ENCODE data around the gene KMO. TPM values are rescaled to one million over a fixed set of nuclear protein-coding genes. Genes with fewer than 3 reads are reported as not detected.

Gene KMO
- total and polyA plus RNA-seq, 2 donors (not counting 3 experiments of a cell fraction or from before 2014, with no cell fraction given), result not detected

- Histone ChIP-seq H3K27ac (ENCODE audit: insufficient read depth, low read depth, low read length) (no peak overlapping the region), H3K4me1 (ENCODE audit: control insufficient read depth, extremely low read depth, insufficient read depth, low read length) (no peaks in the 10 kb centered on the region), H3K9me1 (replicated peaks; ENCODE audit: control insufficient read depth, extremely low read depth, insufficient read depth, low read length) (no peaks in the 10 kb centered on the region), H4K20me1 (replicated peaks; ENCODE audit: control insufficient read depth, extremely low read depth, insufficient read depth, low read length) (no peaks in the 10 kb centered on the region), H2AFZ (ENCODE audit: low read depth, low read length) (no peak overlapping the region), H3K4me3 (replicated peaks in 1 of 3; ENCODE audit: insufficient read depth in 1 of 3, low read depth in 1 of 3, low read length in 3 of 3) (no peak overlapping the region), H3K79me2 (ENCODE audit: control insufficient read depth, insufficient read depth, low read length) (no peaks in the 10 kb centered on the region), H3K9ac (replicated peaks; ENCODE audit: extremely low read depth, insufficient read depth, low read length) (no peak overlapping the region), H3K27me3 (ENCODE audit: control insufficient read depth in 2 of 2, insufficient read depth in 2 of 2, low read length in 2 of 2) (no peaks in the 10 kb centered on the region), H3K9me3 (replicated peaks; ENCODE audit: control insufficient read depth, insufficient read depth, low read length) (no peaks in the 10 kb centered on the region), H3K36me3 (ENCODE audit: control insufficient read depth in 2 of 2, extremely low read depth in 1 of 2, insufficient read depth in 2 of 2, low read length in 2 of 2) (no peaks in the 10 kb centered on the region), H3K4me2 (ENCODE audit: insufficient read depth, low read length) (no peak overlapping the region)
- BruUV-seq (replicated peaks), result no TSS peak
- CTCF ChIA-PET, result no interaction called here
- dilution Hi-C loops (cut with MboI; ENCODE audit: extremely low pct_ligation_motif_present, low sequenced_read_pairs) (no loop called here), intact Hi-C loops (cut with micrococcal nuclease) (no loop called here)
- POLR2A ChIA-PET, result no interaction called here
- TF ChIP-seq MYC (IDR thresholded peaks at IDR 0.05; ENCODE audit: low read depth, low read length) (no peak), JUN (IDR thresholded peaks at IDR 0.05; ENCODE audit: borderline replicate concordance, insufficient read depth, insufficient read length, low read depth) (no peak), MAX (IDR thresholded peaks at IDR 0.05; ENCODE audit: insufficient read depth, insufficient read length) (no peak)
- no peak for FAIRE-seq
- no peak for DNase-seq (ENCODE audit: low read depth, low spot score)
These were observed 28.1 kb downstream of the KMO start for GRCh38 chr1:241560146-241560848.

- Histone ChIP-seq H3K4me2 (ENCODE audit: insufficient read depth, low read length) (no peak overlapping the region), H3K4me1 (ENCODE audit: control insufficient read depth, extremely low read depth, insufficient read depth, low read length) (no peaks in the 10 kb centered on the region), H3K27ac (ENCODE audit: insufficient read depth, low read depth, low read length) (no peak overlapping the region), H4K20me1 (replicated peaks; ENCODE audit: control insufficient read depth, extremely low read depth, insufficient read depth, low read length) (no peaks in the 10 kb centered on the region), H3K36me3 (ENCODE audit: control insufficient read depth in 2 of 2, extremely low read depth in 1 of 2, insufficient read depth in 2 of 2, low read length in 2 of 2) (no peaks in the 10 kb centered on the region), H3K9me1 (replicated peaks; ENCODE audit: control insufficient read depth, extremely low read depth, insufficient read depth, low read length) (no peaks in the 10 kb centered on the region), H3K9me3 (replicated peaks; ENCODE audit: control insufficient read depth, insufficient read depth, low read length) (no peaks in the 10 kb centered on the region), H3K9ac (replicated peaks; ENCODE audit: extremely low read depth, insufficient read depth, low read length) (no peak overlapping the region), H3K4me3 (replicated peaks in 1 of 3; ENCODE audit: insufficient read depth in 1 of 3, low read depth in 1 of 3, low read length in 3 of 3) (no peak overlapping the region), H3K79me2 (ENCODE audit: control insufficient read depth, insufficient read depth, low read length) (no peaks in the 10 kb centered on the region), H3K27me3 (ENCODE audit: control insufficient read depth in 2 of 2, insufficient read depth in 2 of 2, low read length in 2 of 2) (no peaks in the 10 kb centered on the region), H2AFZ (ENCODE audit: low read depth, low read length) (no peak overlapping the region)
- no TSS peak for BruUV-seq (replicated peaks)
- FAIRE-seq (no peak), DNase-seq (ENCODE audit: low read depth, low spot score) (no peak)
- dilution Hi-C loops (cut with MboI; ENCODE audit: extremely low pct_ligation_motif_present, low sequenced_read_pairs) (no loop called here), intact Hi-C loops (cut with micrococcal nuclease) (no loop called here)
- TF ChIP-seq JUN (IDR thresholded peaks at IDR 0.05; ENCODE audit: borderline replicate concordance, insufficient read depth, insufficient read length, low read depth) (no peak), FOS (IDR thresholded peaks at IDR 0.05; ENCODE audit: borderline replicate concordance, insufficient read depth, low read length) (no peak)
- CTCF ChIA-PET, result no interaction called here
- POLR2A ChIA-PET, result no interaction called here
These were observed 28.6 kb downstream of the KMO start for GRCh38 chr1:241560849-241561187.

Data from endothelial cell of umbilical vein (primary cell).